HepG2 (cell line): ENCODE data around the gene UBE2J1. TPM values are rescaled to one million over a fixed set of nuclear protein-coding genes. Genes with fewer than 3 reads are reported as not detected.

Experiments
- ARID2 ChIP-seq: sonication (generic); formaldehyde crosslinking; IDR thresholded peaks from 2 replicates; pipeline ENCODE4 v1.8.1; 2022; ENCODE audit warnings: mild to moderate bottlenecking, missing genetic modification reagents, borderline replicate concordance
- ARID5B ChIP-seq: IDR thresholded peaks from 2 replicates; pipeline ENCODE4 v1.4.0; 2020; ENCODE audit warnings: mild to moderate bottlenecking, missing genetic modification reagents
- ARNTL ChIP-seq: sonication (generic); formaldehyde crosslinking; IDR thresholded peaks from 2 replicates; pipeline ENCODE4 v1.4.0; 2020; ENCODE audit warnings: mild to moderate bottlenecking, missing genetic modification reagents
- CHD2 ChIP-seq: IDR thresholded peaks from 2 replicates; pipeline ENCODE4 v1.6.1; 2011; ENCODE audit warnings: low read depth, low read length, improper control_type of control experiment
- DNMT1 ChIP-seq: sonication (generic); formaldehyde crosslinking; IDR thresholded peaks from 2 replicates; pipeline ENCODE4 v1.5.1; 2020; ENCODE audit warnings: mild to moderate bottlenecking, missing genetic modification reagents
- FOXC1 ChIP-seq: sonication (generic); formaldehyde crosslinking; IDR thresholded peaks from 2 replicates; pipeline ENCODE4 v1.8.0; 2022; ENCODE audit warnings: mild to moderate bottlenecking, missing genetic modification reagents, borderline replicate concordance
- GABPB1 ChIP-seq: IDR thresholded peaks from 2 replicates; pipeline ENCODE4 v1.6.1; 2016; ENCODE audit warnings: mild to moderate bottlenecking, missing genetic modification reagents, moderate library complexity, missing compliant biosample characterization
- JARID2 ChIP-seq: sonication (generic); formaldehyde crosslinking; IDR thresholded peaks from 2 replicates; pipeline ENCODE4 v1.8.1; 2023; ENCODE audit warnings: missing genetic modification reagents, inconsistent platforms; ENCODE audit not compliant: insufficient replicate concordance
- MAFG ChIP-seq: sonication (generic); formaldehyde crosslinking; IDR thresholded peaks from 2 replicates; pipeline ENCODE4 v1.5.1; 2020; ENCODE audit warnings: mild to moderate bottlenecking, missing genetic modification reagents
- MXD1 ChIP-seq: sonication (generic); formaldehyde crosslinking; IDR thresholded peaks from 2 replicates; pipeline ENCODE4 v1.4.0; 2020; ENCODE audit warnings: mild to moderate bottlenecking, missing genetic modification reagents
- NFYC ChIP-seq: IDR thresholded peaks from 2 replicates; pipeline ENCODE4 v1.6.1; 2016; ENCODE audit warnings: missing genetic modification reagents, missing compliant biosample characterization
- PAX8 ChIP-seq: sonication (generic); formaldehyde crosslinking; IDR thresholded peaks from 2 replicates; pipeline ENCODE4 v1.8.0; 2022; ENCODE audit warnings: mild to moderate bottlenecking, missing genetic modification reagents, borderline replicate concordance
- RARG ChIP-seq: sonication (generic); formaldehyde crosslinking; IDR thresholded peaks from 2 replicates; pipeline ENCODE4 v1.4.0; 2020; ENCODE audit warnings: low read depth, mild to moderate bottlenecking, missing genetic modification reagents
- SNAPC2 ChIP-seq: sonication (generic); formaldehyde crosslinking; IDR thresholded peaks from 2 replicates; pipeline ENCODE4 v1.8.1; 2022; ENCODE audit warnings: mild to moderate bottlenecking, missing genetic modification reagents
- SUZ12 ChIP-seq: fragments of 150-350 bp; IDR thresholded peaks from 2 replicates; pipeline ENCODE4 v1.6.1; 2014; ENCODE audit warnings: low read depth, low read length
- TBX3 ChIP-seq: fragments of 450-650 bp; IDR thresholded peaks from 2 replicates; pipeline ENCODE4 v1.6.1; 2017; ENCODE audit warnings: antibody characterized with exemption, mild to moderate bottlenecking, inconsistent platforms, borderline replicate concordance
- ZBTB7A ChIP-seq: sonication (generic); formaldehyde crosslinking; IDR thresholded peaks from 2 replicates; pipeline ENCODE4 v1.8.0; 2022; ENCODE audit warnings: mild to moderate bottlenecking, missing genetic modification reagents
- ZFP1 ChIP-seq: IDR thresholded peaks from 2 replicates; pipeline ENCODE4 v1.6.1; 2016
- ZNF263 ChIP-seq: sonication (generic); formaldehyde crosslinking; IDR thresholded peaks from 2 replicates; pipeline ENCODE4 v1.4.0; 2020; ENCODE audit warnings: missing genetic modification reagents
- ZNF446 ChIP-seq: sonication (generic); formaldehyde crosslinking; IDR thresholded peaks from 2 replicates; pipeline ENCODE4 v1.5.0; 2020; ENCODE audit warnings: mild to moderate bottlenecking, missing genetic modification reagents
- ZNF577 ChIP-seq: sonication (generic); formaldehyde crosslinking; IDR thresholded peaks from 2 replicates; pipeline ENCODE4 v1.4.0; 2020; ENCODE audit warnings: mild to moderate bottlenecking, low read depth, missing genetic modification reagents, borderline replicate concordance
- ZNF747 ChIP-seq: sonication (generic); formaldehyde crosslinking; IDR thresholded peaks from 2 replicates; pipeline ENCODE4 v1.8.1; 2023; ENCODE audit warnings: missing genetic modification reagents, mild to moderate bottlenecking, borderline replicate concordance
- ZNF772 ChIP-seq: sonication (generic); formaldehyde crosslinking; IDR thresholded peaks from 2 replicates; pipeline ENCODE4 v1.5.0; 2020; ENCODE audit warnings: mild to moderate bottlenecking, missing genetic modification reagents
- ZNF788 ChIP-seq: sonication (generic); formaldehyde crosslinking; IDR thresholded peaks from 2 replicates; pipeline ENCODE4 v1.5.0; 2020; ENCODE audit warnings: mild to moderate bottlenecking, missing genetic modification reagents, borderline replicate concordance
- ZNF841 ChIP-seq: sonication (generic); formaldehyde crosslinking; IDR thresholded peaks from 2 replicates; pipeline ENCODE4 v1.8.1; 2023; ENCODE audit warnings: missing genetic modification reagents, borderline replicate concordance
- ZSCAN20 ChIP-seq: sonication (generic); formaldehyde crosslinking; IDR thresholded peaks from 2 replicates; pipeline ENCODE4 v1.4.0; 2020; ENCODE audit warnings: missing genetic modification reagents, mild to moderate bottlenecking, borderline replicate concordance
- ZSCAN25 ChIP-seq: sonication (generic); formaldehyde crosslinking; IDR thresholded peaks from 2 replicates; pipeline ENCODE4 v1.8.0; 2022; ENCODE audit warnings: mild to moderate bottlenecking, missing genetic modification reagents
- polyA plus RNA-seq, 8 experiments: library from polyadenylated mRNA; depleted of rRNA in 3 of 8; stranded (reverse) in 7 of 8; unstranded in 1 of 8; fragments of >200 nt; fragmentation: Illumina TruSeq in 4 of 8; extraction: Trizol in 4 of 8; gene quantifications; 2 replicates each; pipeline versions ENCODE4 v1.2.1 to v1.2.3, GENCODE V29; 2011 to 2016; ENCODE audit warnings: low read depth in 4 of 8, missing spikeins in 1 of 8, mixed read lengths in 1 of 8; ENCODE audit not compliant: insufficient read depth in 1 of 8
- total RNA-seq, 5 experiments: library from RNA; depleted of rRNA; stranded (reverse); fragments of >200 nt; fragmentation: Illumina TruSeq; extraction: Trizol; gene quantifications; 2 replicates each; pipeline ENCODE4 v1.2.3, GENCODE V29; 2016; ENCODE audit warnings: low read depth in 1 of 5

UBE2J1 gene
- total and polyA plus RNA-seq, 2 of the 13 experiments (the other 11 are each of a cell fraction or from before 2014, with no cell fraction given) = 19.3 to 24.6 TPM

GRCh38 chr6:89352278-89353117 is at the start of gene UBE2J1 (continued):
- TF ChIP-seq NFYC (CRISPR knock-in tag) (0 out of 2 replicates have a peak, but pooled peaks have one; percentile 33), SNAPC2 (CRISPR knock-in tag) (no peak), ZNF577 (CRISPR knock-in tag) (peak; percentile 86; the same call in 1 of the 2 replicates), ZNF263 (CRISPR knock-in tag) (0 out of 2 replicates have a peak, but pooled peaks have one; percentile 14), JARID2 (CRISPR knock-in tag) (peak; percentile 43), ZSCAN20 (CRISPR knock-in tag) (peak; percentile 92), ZNF446 (peak; percentile 97), TBX3 (peak; percentile 8; the same call in 1 of the 2 replicates), RARG (CRISPR knock-in tag) (peak; percentile 62; the same call in 1 of the 2 replicates), PAX8 (CRISPR knock-in tag) (peak; percentile 77; the same call in 1 of the 2 replicates), MAFG (CRISPR knock-in tag) (peak; percentile 37; the same call in 1 of the 2 replicates), SUZ12 (no peak), ZNF841 (CRISPR knock-in tag) (peak; percentile 8; the same call in 1 of the 2 replicates), GABPB1 (CRISPR knock-in tag) (peak; percentile 77; the same call in 1 of the 2 replicates), ZBTB7A (CRISPR knock-in tag) (0 out of 2 replicates have a peak, but pooled peaks have one; percentile 41), ARID2 (CRISPR knock-in tag) (peak; percentile 72; the same call in 1 of the 2 replicates), DNMT1 (CRISPR knock-in tag) (peak; percentile 63; the same call in 1 of the 2 replicates), FOXC1 (CRISPR knock-in tag) (peak; percentile 72; the same call in 1 of the 2 replicates), ZNF747 (CRISPR knock-in tag) (peak; percentile 11; the same call in 1 of the 2 replicates), CHD2 (0 out of 2 replicates have a peak, but pooled peaks have one; percentile 8), ZFP1 (no peak), ARID5B (peak; percentile 54), MXD1 (CRISPR knock-in tag) (peak; percentile 73), ZNF772 (CRISPR knock-in tag) (peak; percentile 74; the same call in 1 of the 2 replicates), ARNTL (no peak), ZSCAN25 (CRISPR knock-in tag) (peak; percentile 61; the same call in 1 of the 2 replicates), ZNF788 (CRISPR knock-in tag) (peak; percentile 77)
